Stimulated activated naive CD8-positive, alpha-beta T cell treated with anti-CD3 and anti-CD28 coated beads, Interleukin-15, Interleukin-2, amounts not matched to agents 100 ng/mL and 50 ng/mL, for 24 hours (primary cell): ENCODE data around the gene MBD5.

Experiments
- H3K27ac Mint-ChIP-seq: one replicate; pipeline ENCODE4 v1.8.0; 2021; ENCODE audit warnings: mild to moderate bottlenecking, mixed read lengths
- H3K27me3 Mint-ChIP-seq: one replicate; pipeline ENCODE4 v1.8.0; 2021; ENCODE audit warnings: mixed read lengths
- H3K36me3 Mint-ChIP-seq: one replicate; pipeline ENCODE4 v1.8.0; 2021; ENCODE audit warnings: low read depth, mixed read lengths
- H3K4me1 Mint-ChIP-seq: one replicate; pipeline ENCODE4 v1.8.0; 2021; ENCODE audit warnings: low read depth, mixed read lengths
- H3K4me3 Mint-ChIP-seq: one replicate; pipeline ENCODE4 v1.8.0; 2021; ENCODE audit warnings: mild to moderate bottlenecking, mixed read lengths
- H3K9me3 Mint-ChIP-seq: one replicate; pipeline ENCODE4 v1.8.0; 2021; ENCODE audit warnings: mixed read lengths

The MBD5 gene

DNA sequence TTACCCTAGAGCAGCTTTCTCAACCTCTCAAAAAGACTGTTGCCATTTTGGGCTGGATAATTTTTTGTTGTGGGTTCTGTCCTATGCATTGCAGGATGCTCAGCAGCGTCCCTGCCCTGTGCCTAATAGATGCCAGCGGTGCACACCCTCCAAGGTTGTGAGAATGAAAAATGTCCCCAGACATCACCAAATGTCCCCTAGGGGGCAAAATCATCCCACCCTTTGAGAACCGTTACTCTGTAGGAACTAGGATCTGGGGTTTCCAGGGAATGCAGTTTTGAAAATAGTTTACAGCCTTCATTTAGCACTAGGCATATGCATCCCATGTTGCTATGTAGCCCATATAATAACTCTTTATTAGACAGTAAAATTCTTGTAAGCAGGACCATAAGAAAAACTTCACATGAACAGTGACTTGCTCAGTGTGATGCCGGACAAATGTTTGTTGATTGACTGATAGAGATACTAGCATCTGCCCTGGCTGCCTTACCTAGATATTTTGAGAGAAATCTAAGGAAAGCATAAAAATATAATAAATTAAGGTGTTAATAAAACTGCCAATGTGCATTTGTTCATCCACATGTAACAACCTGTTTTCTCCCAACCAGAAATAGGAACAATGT lies 544.5 kb downstream of the MBD5 start:
- no peaks in the 10 kb centered on the region for H3K4me1 Mint-ChIP-seq
- no peaks in the 10 kb centered on the region for H3K9me3 Mint-ChIP-seq
- H3K4me3 Mint-ChIP-seq, result no peak overlapping the region
- no peaks in the 10 kb centered on the region for H3K27me3 Mint-ChIP-seq
- H3K27ac Mint-ChIP-seq, result no peak overlapping the region
- H3K36me3 Mint-ChIP-seq, result no peaks in the 10 kb centered on the region
